Natural killer cell treated with Interleukin-12 subunit alpha and Interleukin-12 subunit beta and Interleukin-15 and Interleukin-18, amount 100 ng/mL, for 72 hours (primary cell): Measurements from ENCODE around the gene ZBTB43. TPM values are rescaled to one million over a fixed set of nuclear protein-coding genes. Genes with fewer than 3 reads are reported as not detected.

Source experiments
- ATAC-seq, 2 donors: fragments of 150-1000 bp; cut with Tn5 transposase in 1 of 2; sonication (Bioruptor Pico), chemical (Tn5 transposase) in 1 of 2; 2 replicates each; pipeline ENCODE4 v1.10.0; 2021
- DNase-seq: peaks from one replicate; pipeline ENCODE4 v3.0.0; 2022; ENCODE audit warnings: low spot score
- H3K27ac Mint-ChIP-seq, 2 donors: 1 replicate in 1 of 2; 2 replicates in 1 of 2; pipeline ENCODE4 v1.8.0; 2022; ENCODE audit warnings: mixed read lengths in 2 of 2, mild to moderate bottlenecking in 1 of 2, moderate library complexity in 1 of 2
- H3K27me3 Mint-ChIP-seq, 2 donors: 1 replicate in 1 of 2; 2 replicates in 1 of 2; pipeline ENCODE4 v1.8.0; 2022; ENCODE audit warnings: mixed read lengths in 2 of 2
- H3K36me3 Mint-ChIP-seq: one replicate; pipeline ENCODE4 v1.8.0; 2022; ENCODE audit warnings: mixed read lengths
- H3K4me1 Mint-ChIP-seq, 2 donors: 1 replicate in 1 of 2; 2 replicates in 1 of 2; pipeline ENCODE4 v1.8.0; 2022; ENCODE audit warnings: low read depth in 2 of 2, mixed read lengths in 2 of 2, mild to moderate bottlenecking in 1 of 2
- H3K4me3 Mint-ChIP-seq: one replicate; pipeline ENCODE4 v1.8.0; 2022; ENCODE audit warnings: mixed read lengths
- H3K9me3 Mint-ChIP-seq: 2 replicates; pipeline ENCODE4 v1.8.0; 2022; ENCODE audit warnings: mixed read lengths
- total RNA-seq, 2 donors: library from RNA; stranded (reverse); gene quantifications; one replicate each; pipeline ENCODE4 v1.2.3, GENCODE V29; 2022

ZBTB43 gene
- total RNA-seq, 2 donors from 2014 or later, result 25.0 to 42.1 TPM

DNA sequence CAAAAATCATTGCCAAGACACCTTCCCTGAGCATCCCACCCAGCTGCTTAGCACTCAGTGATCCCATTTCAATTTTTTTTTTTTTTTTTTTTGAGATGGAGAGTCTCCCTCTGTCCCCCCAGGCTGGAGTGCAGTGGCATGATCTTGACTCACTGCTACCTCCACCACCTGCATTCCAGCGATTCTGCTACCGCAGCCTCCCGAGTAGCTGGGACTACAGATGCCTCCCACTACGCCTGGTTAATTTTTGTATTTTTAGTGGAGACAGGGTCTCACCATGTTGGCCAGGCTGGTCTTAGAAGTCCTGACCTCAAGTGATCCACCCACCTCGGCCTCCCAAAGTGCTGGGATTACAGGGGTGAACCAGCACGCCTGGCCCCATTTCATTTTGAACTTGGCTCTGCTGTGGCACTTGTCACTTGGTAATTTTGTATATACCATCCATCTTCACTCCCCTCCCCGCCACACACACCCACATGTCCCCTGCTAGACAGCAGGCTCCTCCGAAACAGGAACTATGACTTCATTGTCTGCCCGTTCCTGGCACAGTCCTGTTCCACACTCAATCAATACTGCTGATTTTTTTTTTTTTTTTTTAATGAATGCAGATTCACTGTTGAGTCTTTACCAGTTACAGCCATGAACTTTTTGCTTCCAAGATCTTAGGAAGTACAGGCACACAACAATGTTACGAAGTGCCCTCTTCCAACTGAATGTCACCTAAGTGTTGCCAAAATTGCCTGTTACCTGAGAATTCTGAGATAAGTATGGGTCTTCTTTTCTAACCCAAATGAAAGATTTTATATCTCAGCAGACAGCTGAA, 38.3 kb downstream of the ZBTB43 start:
- no peaks in the 10 kb centered on the region for H3K36me3 Mint-ChIP-seq

DNA sequence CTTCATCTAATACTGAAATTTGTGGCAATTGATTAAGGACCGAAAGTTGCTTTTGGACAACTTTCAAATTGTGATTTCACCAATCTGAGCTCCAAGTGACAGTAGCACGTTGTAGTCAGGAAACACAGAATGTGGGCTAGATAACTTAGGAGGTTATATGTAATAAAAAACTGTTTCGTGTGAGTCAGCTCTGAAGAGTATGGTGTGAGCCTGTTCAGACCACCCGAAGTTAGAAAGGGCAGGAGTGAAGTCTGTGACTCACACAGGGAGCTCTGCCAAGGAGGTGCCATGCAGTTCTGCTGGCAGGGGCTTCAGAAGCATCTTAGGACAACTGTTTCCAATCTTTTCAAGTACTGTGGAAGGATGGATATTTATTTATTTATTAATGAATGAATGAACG, 39.2 kb downstream of the ZBTB43 start:
- Mint-ChIP-seq H3K27me3 (peaks cover 0 to 3% of the 10 kb centered on the region in 2 donors), H3K27ac (no peak overlapping the region), H3K9me3 (no peaks in the 10 kb centered on the region), H3K36me3 (no peaks in the 10 kb centered on the region), H3K4me1 (peaks cover 6 to 8% of the 10 kb centered on the region in 2 donors), H3K4me3 (no peak overlapping the region)
- DNase-seq (no peak), ATAC-seq (peak in 1 of 2 donors; percentile 54)

More for the DNA sequence above, 38.3 kb downstream of the ZBTB43 start:
- DNase-seq (no peak), ATAC-seq (no peak)
- no peaks in the 10 kb centered on the region for H3K9me3 Mint-ChIP-seq
- peaks cover 12 to 17% of the 10 kb centered on the region in 2 donors for H3K4me1 Mint-ChIP-seq
- H3K27ac Mint-ChIP-seq, result no peak overlapping the region
- H3K27me3 Mint-ChIP-seq, result peaks cover 0 to 3% of the 10 kb centered on the region in 2 donors
- no peak overlapping the region for H3K4me3 Mint-ChIP-seq

DNA sequence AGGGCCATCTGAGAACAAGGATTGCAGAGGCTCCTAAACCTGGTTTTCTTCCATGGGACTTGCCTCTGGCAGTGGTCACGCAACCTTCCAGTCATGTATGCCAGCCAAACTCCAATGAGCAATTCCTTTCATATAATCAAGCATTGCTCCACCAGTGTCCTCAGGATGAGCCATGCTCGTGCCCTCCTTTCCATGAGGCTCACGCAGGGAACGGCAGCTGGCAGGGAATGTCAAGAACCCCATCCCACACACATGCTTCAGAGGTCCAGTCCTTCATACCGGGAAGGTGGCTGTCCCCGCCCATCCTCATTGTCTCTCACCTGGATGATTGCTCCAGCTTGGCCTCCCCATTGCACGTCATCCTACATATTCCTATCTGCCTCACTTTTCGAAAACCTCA, 42.2 kb downstream of the ZBTB43 start:
- H3K9me3 Mint-ChIP-seq, result no peaks in the 10 kb centered on the region
- DNase-seq, result no peak
- H3K4me1 Mint-ChIP-seq, result peaks cover 0 to 6% of the 10 kb centered on the region in 2 donors
- H3K4me3 Mint-ChIP-seq, result no peak overlapping the region
- no peak for ATAC-seq
- no peak overlapping the region for H3K27ac Mint-ChIP-seq
- no peaks in the 10 kb centered on the region for H3K36me3 Mint-ChIP-seq
- peaks cover 8 to 10% of the 10 kb centered on the region in 2 donors for H3K27me3 Mint-ChIP-seq

DNA sequence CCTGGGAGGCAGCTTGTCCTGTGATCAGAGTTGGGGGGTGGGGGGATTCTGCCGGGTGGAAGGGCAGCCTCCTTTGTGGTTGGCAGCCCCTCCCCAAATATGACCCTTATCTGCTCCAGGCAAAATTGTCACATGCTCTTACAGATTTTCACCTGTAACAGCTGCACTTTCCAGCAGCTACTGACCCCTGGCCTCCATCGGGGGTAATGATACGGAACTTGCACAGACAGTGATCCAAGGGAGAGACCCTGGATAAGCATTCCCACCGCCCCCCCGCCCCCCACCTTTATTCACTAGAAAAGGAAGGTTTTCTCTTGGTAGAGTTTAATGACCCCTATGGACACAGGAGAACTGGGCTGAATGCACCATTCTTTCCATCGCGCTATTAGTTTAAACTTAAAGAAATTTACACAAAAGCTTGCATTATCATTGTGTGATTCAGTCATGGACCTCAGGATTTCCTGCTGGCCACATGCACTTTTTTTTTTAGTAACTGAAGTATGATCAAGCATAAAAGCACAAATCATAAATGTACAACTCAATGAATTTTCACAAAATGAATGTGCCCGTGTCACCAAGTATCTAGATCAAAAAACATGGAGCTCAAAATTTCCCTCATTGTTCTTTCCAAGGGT, 44.9 kb downstream of the ZBTB43 start:
- Mint-ChIP-seq H3K36me3 (no peaks in the 10 kb centered on the region), H3K27me3 (peaks cover 16 to 24% of the 10 kb centered on the region in 2 donors), H3K9me3 (no peaks in the 10 kb centered on the region), H3K4me1 (peaks cover 0 to 2% of the 10 kb centered on the region in 2 donors), H3K27ac (no peak overlapping the region), H3K4me3 (no peak overlapping the region)
- DNase-seq (no peak), ATAC-seq (no peak)

DNA sequence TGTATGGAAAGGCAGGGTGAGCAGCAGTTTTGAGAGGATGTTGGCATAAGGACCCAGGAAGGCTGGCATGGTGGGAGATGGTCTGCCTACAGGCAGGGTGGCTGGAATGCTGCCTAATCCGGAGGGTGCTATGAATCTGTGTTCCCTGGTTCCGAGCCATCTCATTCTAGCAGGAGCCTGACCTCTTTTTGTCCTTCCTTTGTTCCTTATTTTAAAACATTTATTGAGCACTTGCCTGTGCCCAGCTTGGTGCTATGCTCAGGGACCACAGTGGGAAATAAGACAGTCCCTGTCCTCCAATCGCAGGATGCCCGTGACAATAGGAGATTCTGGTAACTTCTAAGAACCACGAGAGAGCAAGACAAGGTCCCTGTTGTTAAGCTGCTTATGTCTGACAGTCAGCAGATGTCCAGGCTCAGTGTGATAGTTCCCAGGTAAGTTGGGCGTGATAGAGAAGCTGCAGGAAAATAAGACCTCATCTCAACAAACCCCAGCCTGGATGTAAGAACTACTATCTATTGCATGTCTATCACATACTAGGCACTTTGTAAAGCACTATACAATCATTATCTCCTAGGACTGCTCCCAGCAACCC, 46.5 kb downstream of the ZBTB43 start:
- Mint-ChIP-seq H3K36me3 (no peaks in the 10 kb centered on the region), H3K4me1 (peaks cover 0 to 2% of the 10 kb centered on the region in 2 donors), H3K27me3 (peaks cover 22 to 24% of the 10 kb centered on the region in 2 donors), H3K9me3 (no peaks in the 10 kb centered on the region), H3K27ac (no peak overlapping the region), H3K4me3 (no peak overlapping the region)
- ATAC-seq (no peak), DNase-seq (no peak)

DNA sequence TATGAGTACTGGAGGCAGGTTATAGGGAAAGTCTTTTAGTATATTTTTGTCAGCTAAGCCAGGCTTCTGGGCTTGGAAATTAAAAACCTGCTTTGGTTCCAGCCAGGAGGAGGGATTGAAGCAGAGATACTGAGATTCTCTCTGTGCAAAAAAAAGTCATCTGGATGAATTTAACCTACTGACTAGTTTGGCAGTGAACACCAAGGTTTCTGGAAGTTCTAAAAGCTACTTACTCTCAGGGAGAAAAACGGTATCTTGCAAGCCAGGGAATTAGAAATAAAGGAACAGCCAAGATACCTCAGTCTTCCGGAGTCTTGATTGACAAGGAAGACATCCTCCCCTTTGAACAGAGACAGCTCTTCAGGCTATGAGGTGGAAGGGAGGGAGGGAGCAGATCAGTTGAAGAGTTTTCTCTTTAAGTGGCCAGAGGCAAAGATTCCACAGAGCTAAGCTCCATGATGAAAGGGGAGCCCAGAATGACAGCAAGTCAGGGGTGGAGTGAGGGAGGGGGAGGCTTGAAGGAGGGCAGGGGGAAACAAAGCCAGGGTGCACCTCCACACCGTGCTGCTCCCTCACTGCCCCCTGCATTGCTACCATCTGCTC, 47.3 kb downstream of the ZBTB43 start:
- DNase-seq (no peak), ATAC-seq (no peak)
- Mint-ChIP-seq H3K4me1 (peaks cover 0 to 2% of the 10 kb centered on the region in 2 donors), H3K36me3 (no peaks in the 10 kb centered on the region), H3K4me3 (no peak overlapping the region), H3K27me3 (peaks cover 22 to 26% of the 10 kb centered on the region in 2 donors), H3K27ac (no peak overlapping the region), H3K9me3 (no peaks in the 10 kb centered on the region)

DNA sequence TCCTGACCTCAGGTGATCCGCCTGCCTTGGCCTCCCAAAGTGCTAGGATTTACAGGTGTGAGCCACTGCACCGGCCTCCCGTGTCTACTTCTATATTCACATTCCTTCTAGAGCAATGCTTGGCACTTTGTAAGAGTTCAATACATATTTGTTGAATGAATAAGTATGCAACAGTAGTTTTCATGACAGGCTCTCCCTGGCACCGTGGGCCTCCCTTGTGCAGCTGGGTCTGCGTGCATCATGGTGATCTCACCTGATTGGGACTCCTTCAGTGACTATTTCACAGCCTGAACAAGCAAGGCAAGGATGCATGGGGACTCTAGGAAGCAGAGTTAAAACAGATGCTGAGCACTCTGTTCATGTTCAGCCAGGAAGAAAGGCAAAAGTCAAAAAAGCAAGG, 48.8 kb downstream of the ZBTB43 start:
- Mint-ChIP-seq H3K4me1 (peaks cover 0 to 2% of the 10 kb centered on the region in 2 donors), H3K27ac (no peak overlapping the region), H3K27me3 (peaks cover 21 to 31% of the 10 kb centered on the region in 2 donors), H3K4me3 (no peak overlapping the region), H3K36me3 (no peaks in the 10 kb centered on the region), H3K9me3 (no peaks in the 10 kb centered on the region)
- no peak for DNase-seq
- no peak for ATAC-seq

DNA sequence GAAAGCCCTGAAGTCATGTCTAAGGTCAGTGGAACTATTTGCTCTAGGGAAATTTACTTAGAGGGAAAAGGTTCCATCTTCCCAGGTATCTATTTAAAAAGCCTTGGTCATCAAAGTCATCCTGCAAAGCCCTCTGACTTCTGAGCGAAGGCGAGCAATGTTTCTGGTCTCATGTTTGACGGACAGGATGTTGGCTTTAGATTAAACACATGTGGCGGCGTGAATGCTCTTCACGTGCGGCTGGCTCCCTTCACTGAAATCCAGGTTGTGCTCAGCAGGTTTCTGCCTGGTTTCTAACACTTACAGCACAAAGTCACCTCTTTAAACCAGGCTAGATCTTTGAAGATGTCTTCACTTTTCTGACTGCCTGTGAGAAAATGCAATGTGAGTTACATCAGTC, 49.9 kb downstream of the ZBTB43 start:
- no peaks in the 10 kb centered on the region for H3K9me3 Mint-ChIP-seq
- peaks cover 0 to 2% of the 10 kb centered on the region in 2 donors for H3K4me1 Mint-ChIP-seq
- H3K27me3 Mint-ChIP-seq, result peaks cover 21 to 31% of the 10 kb centered on the region in 2 donors
- H3K36me3 Mint-ChIP-seq, result no peaks in the 10 kb centered on the region
- no peak overlapping the region for H3K4me3 Mint-ChIP-seq
- no peak overlapping the region for H3K27ac Mint-ChIP-seq
- DNase-seq, result no peak
- no peak for ATAC-seq

DNA sequence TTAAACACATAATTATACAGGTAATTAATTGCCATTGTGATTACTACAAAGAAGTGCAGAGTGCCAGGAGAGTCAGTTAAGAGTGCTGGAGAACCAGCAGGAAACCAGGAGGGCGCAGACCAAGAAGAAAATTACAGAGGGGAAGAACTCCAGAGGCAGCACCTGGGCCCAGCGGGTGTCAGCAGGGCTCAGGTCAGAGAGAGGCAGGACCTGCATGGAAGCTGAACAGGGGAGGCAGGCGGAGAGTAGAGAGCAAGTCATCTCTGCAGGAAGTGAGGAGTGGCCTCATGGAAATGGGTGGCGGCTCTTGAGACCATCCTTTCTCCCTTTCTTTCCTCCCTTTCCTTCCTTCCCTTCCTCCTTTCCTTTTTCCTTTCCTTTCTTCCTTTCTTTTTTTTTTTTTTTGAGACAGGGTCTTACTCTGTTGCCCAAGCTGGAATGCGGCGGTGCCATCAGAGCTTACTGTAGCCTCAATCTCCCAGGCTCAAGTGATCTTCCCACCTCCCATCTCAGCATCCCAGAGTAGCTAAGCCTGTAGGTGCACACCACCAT, 51.6 kb downstream of the ZBTB43 start:
- H3K9me3 Mint-ChIP-seq, result no peaks in the 10 kb centered on the region
- no peak overlapping the region for H3K27ac Mint-ChIP-seq
- peaks cover 2% of the 10 kb centered on the region in 2 donors for H3K4me1 Mint-ChIP-seq
- DNase-seq (no peak), ATAC-seq (no peak)
- H3K4me3 Mint-ChIP-seq, result no peak overlapping the region
- H3K27me3 Mint-ChIP-seq, result peaks cover 17 to 24% of the 10 kb centered on the region in 2 donors
- no peaks in the 10 kb centered on the region for H3K36me3 Mint-ChIP-seq

DNA sequence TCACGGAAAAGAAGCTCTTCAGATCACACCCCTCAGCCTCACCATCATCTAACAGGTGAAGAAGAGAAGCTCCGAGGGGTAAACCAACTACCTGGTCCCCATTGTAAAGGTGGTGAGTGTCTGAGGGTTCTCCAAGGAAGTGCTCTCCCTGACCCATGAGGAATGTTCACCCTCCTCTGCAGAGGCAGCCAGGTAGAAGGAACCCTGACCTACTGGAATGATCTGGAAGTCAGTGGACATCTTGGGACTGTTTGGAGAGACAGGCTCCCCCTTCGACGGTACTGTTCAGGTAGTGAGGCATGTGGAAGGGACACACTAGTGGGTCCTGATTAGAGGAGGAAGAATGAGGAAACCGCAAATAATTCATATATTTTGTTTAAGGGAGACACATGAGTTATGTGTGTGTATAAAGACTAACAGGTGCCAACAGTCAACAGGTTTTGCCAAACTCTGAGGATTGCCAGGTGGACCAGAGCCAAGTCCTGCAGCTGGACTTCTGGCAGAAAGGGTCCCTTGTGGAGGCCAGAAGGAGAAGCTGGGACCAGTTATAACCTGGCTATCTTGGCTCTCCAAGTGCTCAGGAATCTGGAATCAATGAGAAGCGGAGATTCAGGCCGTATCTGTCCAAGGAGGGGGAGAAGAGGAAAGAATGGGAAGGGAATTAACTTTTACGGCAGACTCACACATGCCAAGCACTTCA, 52.6 kb downstream of the ZBTB43 start:
- H3K27ac Mint-ChIP-seq, result no peak overlapping the region
- no peak overlapping the region for H3K4me3 Mint-ChIP-seq

DNA sequence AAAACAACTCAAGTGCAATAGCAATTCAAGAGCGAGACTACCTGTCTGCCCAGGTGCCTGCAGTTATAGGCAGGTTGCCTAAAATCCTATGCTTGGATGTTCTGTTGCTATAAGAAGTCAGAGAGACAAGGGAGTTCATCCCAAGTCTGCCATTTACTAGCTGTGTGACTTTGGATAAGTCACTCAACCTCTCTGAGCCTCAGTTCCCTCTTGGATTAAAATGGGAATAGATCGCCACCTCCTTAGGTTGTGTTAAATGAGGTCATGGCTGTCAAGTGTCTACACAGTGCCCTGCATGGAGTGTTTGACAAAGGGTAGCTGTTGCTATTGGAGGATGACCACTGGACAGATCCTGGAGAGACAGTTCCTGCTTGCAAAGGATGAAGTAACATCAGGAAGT, 54.3 kb downstream of the ZBTB43 start:
- peak overlapping the region; percentile 72 for H3K4me3 Mint-ChIP-seq
- ATAC-seq (no peak), DNase-seq (no peak)
- H3K4me1 Mint-ChIP-seq, result peaks cover 18 to 19% of the 10 kb centered on the region in 2 donors
- no peaks in the 10 kb centered on the region for H3K9me3 Mint-ChIP-seq
- peak overlapping the region; percentile 64 to 76 for H3K27ac Mint-ChIP-seq
- H3K36me3 Mint-ChIP-seq, result no peaks in the 10 kb centered on the region
- H3K27me3 Mint-ChIP-seq, result peaks cover 8% of the 10 kb centered on the region in 2 donors

More for the DNA sequence above, 52.6 kb downstream of the ZBTB43 start:
- peaks cover 12% of the 10 kb centered on the region in 2 donors for H3K4me1 Mint-ChIP-seq
- no peaks in the 10 kb centered on the region for H3K9me3 Mint-ChIP-seq
- H3K36me3 Mint-ChIP-seq, result no peaks in the 10 kb centered on the region
- ATAC-seq (no peak), DNase-seq (no peak)
- H3K27me3 Mint-ChIP-seq, result peaks cover 16 to 20% of the 10 kb centered on the region in 2 donors

DNA sequence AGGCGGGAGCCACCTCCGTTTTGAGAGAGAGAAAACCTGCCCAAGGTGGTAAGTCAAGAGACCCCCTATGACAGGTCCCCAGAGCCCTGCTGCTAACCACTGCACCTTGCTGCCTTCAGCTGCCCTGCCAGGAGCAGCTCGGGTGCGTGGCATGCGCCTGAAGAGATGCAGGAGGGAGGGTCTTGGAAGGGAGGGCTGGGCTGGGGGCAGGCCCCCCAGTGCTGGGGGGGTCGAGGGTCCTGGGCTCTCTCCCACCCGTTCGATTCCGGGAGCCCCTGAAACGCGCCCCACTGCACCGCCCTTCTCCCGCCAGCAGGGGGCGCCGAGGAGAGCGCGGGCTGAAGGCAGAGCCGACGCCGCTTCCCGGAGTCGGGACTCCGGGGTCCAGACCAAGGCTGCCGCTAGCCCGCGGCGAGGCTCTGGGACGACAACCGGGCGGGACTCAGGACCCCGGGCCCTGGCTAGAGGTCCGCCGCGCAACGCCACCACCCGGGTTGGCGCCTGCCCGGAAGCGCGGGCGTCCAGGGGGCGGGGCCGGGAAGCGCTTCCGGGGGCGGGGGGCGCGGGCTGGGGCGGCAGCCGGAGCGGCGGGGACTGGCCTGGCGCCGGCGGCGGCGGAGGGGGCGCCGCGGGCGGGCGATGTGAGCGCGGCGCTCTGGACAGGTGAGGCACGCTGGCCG, 55.4 kb downstream of the ZBTB43 start, which contains the start of gene ZBTB34:
TSS of gene ZBTB34 (plus strand) at position 563 of the 680 bp plus-strand sequence. CDS start 18,761 bp downstream, outside the sequence.
- Mint-ChIP-seq H3K4me1 (peaks cover 23 to 25% of the 10 kb centered on the region in 2 donors), H3K27me3 (peaks cover 8% of the 10 kb centered on the region in 2 donors), H3K36me3 (peaks cover 6% of the 10 kb centered on the region), H3K4me3 (peak within 1 kb of the TSS; percentile 88), H3K27ac (peak within 1 kb of the TSS; percentile 65 to 76), H3K9me3 (no peaks in the 10 kb centered on the region)
- DNase-seq (peak; percentile 84), ATAC-seq (peak; percentile 86 to 90)
